Heart right ventricle (tissue), 16 donors: ENCODE results near the gene MACROD2. TPM values are rescaled to one million over a fixed set of nuclear protein-coding genes. Genes with fewer than 3 reads are reported as not detected.

ENCODE experiments used
- ATAC-seq, 8 donors: fragments of 200-7000 bp; cut with Tn5 transposase; one replicate each; pipeline ENCODE4 v1.9.1; 2020; ENCODE audit warnings: mild to moderate bottlenecking in 8 of 8, moderate library complexity in 8 of 8, moderate number of reproducible peaks in 1 of 8
- DNase-seq, 2 donors: peaks; one replicate each; pipeline ENCODE4 v3.0.0-alpha.2; 2020
- H3K27ac ChIP-seq, 10 donors: fragments of 200-600 bp; sonication (generic) in 2 of 10; one replicate each; pipeline versions ENCODE4 v1.5.0 to v1.8.0; 2020 to 2022; ENCODE audit warnings: mild to moderate bottlenecking in 3 of 10
- H3K27me3 ChIP-seq, 7 donors: fragments of 200-600 bp; one replicate each; pipeline ENCODE4 v1.8.0; 2021 to 2022; ENCODE audit warnings: mild to moderate bottlenecking in 2 of 7
- H3K36me3 ChIP-seq, 9 donors: fragments of 200-600 bp; sonication (generic) in 1 of 9; one replicate each; pipeline versions ENCODE4 v1.5.0 to v1.8.0; 2020 to 2022; ENCODE audit warnings: mild to moderate bottlenecking in 2 of 9
- H3K4me1 ChIP-seq, 9 donors: fragments of 200-600 bp; sonication (generic) in 1 of 9; one replicate each; pipeline versions ENCODE4 v1.5.0 to v1.8.0; 2020 to 2022; ENCODE audit warnings: mild to moderate bottlenecking in 4 of 9
- H3K4me3 ChIP-seq, 10 donors: fragments of 200-600 bp; sonication (generic) in 2 of 10; one replicate each; pipeline versions ENCODE4 v1.5.0 to v1.8.0; 2020 to 2022; ENCODE audit warnings: mild to moderate bottlenecking in 7 of 10, moderate library complexity in 2 of 10
- H3K9me3 ChIP-seq, 11 donors: fragments of 200-600 bp in 10 of 11; sonication (generic) in 2 of 11; one replicate each; pipeline versions ENCODE4 v1.5.0 to v1.8.0; 2013 to 2022; ENCODE audit warnings: mild to moderate bottlenecking in 2 of 11, control low read depth in 1 of 11, moderate library complexity in 1 of 11
- WGBS, 2 donors: extraction: QIAGEN DNeasy Blood & Tissue Kit; methylation state at CpG; one replicate each; pipeline ENCODE4 v1.1.7; 2013; ENCODE audit warnings: inconsistent platforms in 1 of 2; 5-methylcytosine and 5-hydroxymethylcytosine counted together
- intact Hi-C, 10 donors: fragments of 100-400 bp; cut with DNase I; formaldehyde crosslinking; loops; one replicate each; pipeline versions ENCODE4 v1.11.1 to v1.14.2; 2022
- polyA plus RNA-seq, 2 donors: library from polyadenylated mRNA; stranded (reverse); fragments of 200-250 nt; gene quantifications; one replicate each; pipeline ENCODE4 v1.2.3, GENCODE V29; 2013
- total RNA-seq, 10 donors: library from RNA; stranded (reverse); fragmentation: NEBNext Ultra II Directional in 3 of 10; extraction: Animal tissue kit (Norgen Biotek cat#: 25700) in 3 of 10; gene quantifications; one replicate each; pipeline versions ENCODE4 v1.2.1 to v1.2.4, GENCODE V29; 2021 to 2023
- TF ChIP-seq, protein P1 (sequence below), 9 donors: fragments of 200-600 bp; sonication (generic) in 2 of 9; IDR thresholded peaks; one replicate each; pipeline versions ENCODE4 v1.5.0 to v1.8.0; 2021 to 2022; ENCODE audit warnings: antibody characterized with exemption in 9 of 9, mild to moderate bottlenecking in 5 of 9, moderate library complexity in 1 of 9
- donor health status: Arrhythmogenic right ventricular cardiomyopathy.
- donor health status: ischemic (EF 13 %, LVEDD 7.1; RV severe dilation, severe dysfunction).
- donor health status: healthy with polysubstance abuse.
- donor health status: DM: no; HTN: yes; CAD: no.
- donor health status: DM: no; HTN: no; CAD: no.
- donor health status: ischemic (EF 25% LVEDD 6.9; RV normal size, moderate dysfunction).
- donor health status: ischemic (EF 25% LVEDD 5.7; RV mildly dilated, moderate dysfunction).
- donor health status: healthy.
- donor health status: DM: yes; HTN: yes; CAD: no.
- donor health status: Ischemic cardiomyopathy.
- donor health status: ischemic (EF 35%, LVEDD 5.7; RV mildly dilated, moderate dysfunction).
- donor health status: nonischemic (EF 11% LVEDD 7.7; RV severe dilation, severe dysfunction).
- donor health status: DM: yes; HTN: yes; CAD: no.
- donor health status: PGD.
- donor health status: ischemic (EF 29% LVEDD 5.4; RV normal size, mild dysfunction).
- donor health status: nonischemic (EF 23%, LVEDD 6.1; RV moderate dilation, normal function).

Gene MACROD2
- total and polyA plus RNA-seq, 12 donors, result 0.28 to 6.4 (median 4.1) TPM

DNA sequence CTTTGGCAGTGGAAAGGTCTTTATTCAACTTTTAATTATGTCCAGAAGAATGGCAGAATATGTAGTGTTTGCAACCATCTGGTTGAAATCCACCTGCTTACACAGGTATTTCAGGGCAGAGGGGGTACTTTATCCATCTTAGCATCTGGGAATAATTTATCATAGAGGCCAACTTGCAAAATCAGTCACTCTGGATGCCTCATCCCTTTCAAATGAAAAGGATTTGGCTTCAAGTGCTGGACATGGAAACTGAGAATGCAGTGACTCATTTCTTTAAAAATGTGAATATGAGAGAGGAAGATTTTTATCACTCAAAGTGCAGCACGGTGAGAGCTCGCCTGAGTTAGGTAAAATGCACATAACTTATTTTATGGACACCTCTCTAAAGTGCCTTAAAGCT is 1819.6 kb downstream of the MACROD2 start:
- H3K4me3 ChIP-seq, result no peak overlapping the region
- H3K27me3 ChIP-seq, result no peaks in the 10 kb centered on the region
- WGBS, 2 donors, result 53 to 54% methylated on average over 2 of the region's 2 CpGs
- TF ChIP-seq, protein P1, sequence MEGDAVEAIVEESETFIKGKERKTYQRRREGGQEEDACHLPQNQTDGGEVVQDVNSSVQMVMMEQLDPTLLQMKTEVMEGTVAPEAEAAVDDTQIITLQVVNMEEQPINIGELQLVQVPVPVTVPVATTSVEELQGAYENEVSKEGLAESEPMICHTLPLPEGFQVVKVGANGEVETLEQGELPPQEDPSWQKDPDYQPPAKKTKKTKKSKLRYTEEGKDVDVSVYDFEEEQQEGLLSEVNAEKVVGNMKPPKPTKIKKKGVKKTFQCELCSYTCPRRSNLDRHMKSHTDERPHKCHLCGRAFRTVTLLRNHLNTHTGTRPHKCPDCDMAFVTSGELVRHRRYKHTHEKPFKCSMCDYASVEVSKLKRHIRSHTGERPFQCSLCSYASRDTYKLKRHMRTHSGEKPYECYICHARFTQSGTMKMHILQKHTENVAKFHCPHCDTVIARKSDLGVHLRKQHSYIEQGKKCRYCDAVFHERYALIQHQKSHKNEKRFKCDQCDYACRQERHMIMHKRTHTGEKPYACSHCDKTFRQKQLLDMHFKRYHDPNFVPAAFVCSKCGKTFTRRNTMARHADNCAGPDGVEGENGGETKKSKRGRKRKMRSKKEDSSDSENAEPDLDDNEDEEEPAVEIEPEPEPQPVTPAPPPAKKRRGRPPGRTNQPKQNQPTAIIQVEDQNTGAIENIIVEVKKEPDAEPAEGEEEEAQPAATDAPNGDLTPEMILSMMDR (IDR thresholded peaks at IDR 0.05), result no peak
- H3K4me1 ChIP-seq, result no peaks in the 10 kb centered on the region
- H3K9me3 ChIP-seq, result no peaks in the 10 kb centered on the region
- no peaks in the 10 kb centered on the region for H3K36me3 ChIP-seq
- ATAC-seq (no peak), DNase-seq (no peak)
- H3K27ac ChIP-seq, result no peak overlapping the region
- intact Hi-C loops, result no loop called here

DNA sequence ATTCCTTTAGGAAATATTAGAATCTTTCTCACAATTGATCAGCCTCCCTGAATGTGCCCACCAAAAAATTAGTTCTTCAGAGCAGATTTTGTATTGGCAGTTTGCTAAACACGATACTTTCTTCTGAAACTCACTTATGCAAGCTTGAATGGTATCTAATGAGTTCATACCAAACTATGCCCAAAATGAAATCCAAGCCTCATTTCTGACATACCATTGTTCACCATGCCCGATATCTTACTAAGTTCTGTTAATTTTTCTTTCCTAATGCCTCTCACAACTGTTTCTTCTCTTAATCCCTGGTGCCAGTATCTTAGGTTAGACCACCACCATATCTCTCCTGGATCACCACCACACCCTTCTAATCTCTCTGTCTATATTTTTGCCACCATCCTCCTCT is 1822.0 kb downstream of the MACROD2 start:
- Histone ChIP-seq H3K27me3 (no peaks in the 10 kb centered on the region), H3K9me3 (no peaks in the 10 kb centered on the region), H3K4me3 (no peak overlapping the region), H3K36me3 (no peaks in the 10 kb centered on the region), H3K27ac (no peak overlapping the region), H3K4me1 (no peaks in the 10 kb centered on the region)
- ATAC-seq (no peak), DNase-seq (no peak)
- TF ChIP-seq, protein P1 (IDR thresholded peaks at IDR 0.05), result no peak
- intact Hi-C loops, result no loop called here
- 82 to 86% methylated on average over 2 of the region's 2 CpGs for WGBS, 2 donors

GRCh38 chr20:15818651-15819071 is 1823.3 kb downstream of the MACROD2 start:
- Histone ChIP-seq H3K27me3 (no peaks in the 10 kb centered on the region), H3K9me3 (no peaks in the 10 kb centered on the region), H3K4me1 (no peaks in the 10 kb centered on the region), H3K4me3 (no peak overlapping the region), H3K36me3 (no peaks in the 10 kb centered on the region), H3K27ac (no peak overlapping the region)
- WGBS, 2 donors, result 78 to 79% methylated on average over 4 of the region's 4 CpGs
- ATAC-seq, result no peak
- no peak for DNase-seq
- intact Hi-C loops, result no loop called here
- TF ChIP-seq, protein P1 (IDR thresholded peaks at IDR 0.05), result no peak

DNA sequence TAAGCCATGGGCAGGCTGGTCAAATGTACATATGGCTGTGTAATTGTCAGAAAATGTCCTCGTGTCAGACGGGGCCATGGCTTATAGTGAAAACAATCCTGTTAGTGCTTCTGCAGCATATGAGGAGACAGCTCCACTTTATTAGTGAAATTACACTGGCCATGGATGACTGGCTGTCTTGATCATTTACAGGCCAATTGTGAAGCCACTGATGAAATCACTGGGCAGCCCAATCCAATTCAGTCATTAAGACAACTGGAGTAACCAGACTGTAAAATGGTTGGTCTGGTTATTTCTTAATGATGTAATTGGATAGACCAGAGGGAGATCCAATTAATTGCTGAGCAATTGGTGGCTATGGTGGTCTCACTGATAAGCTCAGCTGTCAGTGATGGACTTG is 1828.4 kb downstream of the MACROD2 start:
- intact Hi-C loops, result no loop called here
- H3K4me3 ChIP-seq, result no peak overlapping the region
- ATAC-seq, result no peak
- H3K4me1 ChIP-seq, result no peaks in the 10 kb centered on the region
- TF ChIP-seq, protein P1 (IDR thresholded peaks at IDR 0.05), result no peak
- 62 to 63% methylated on average over 2 of the region's 2 CpGs for whole genome bisulfite sequencing, 2 donors
- no peak overlapping the region for H3K27ac ChIP-seq
- no peaks in the 10 kb centered on the region for H3K36me3 ChIP-seq
- DNase-seq, result no peak
- no peaks in the 10 kb centered on the region for H3K27me3 ChIP-seq
- no peaks in the 10 kb centered on the region for H3K9me3 ChIP-seq

GRCh38 chr20:15827628-15828027 is 1832.3 kb downstream of the MACROD2 start:
- Histone ChIP-seq H3K36me3 (no peaks in the 10 kb centered on the region), H3K27me3 (peaks cover 0 to 2% (median 0%) of the 10 kb centered on the region in 7 donors), H3K4me1 (no peaks in the 10 kb centered on the region), H3K27ac (no peak overlapping the region), H3K9me3 (no peaks in the 10 kb centered on the region), H3K4me3 (no peak overlapping the region)
- DNase-seq (no peak), ATAC-seq (no peak)
- TF ChIP-seq, protein P1 (IDR thresholded peaks at IDR 0.05), result no peak
- intact Hi-C loops, result no loop called here
